ENCODE results near the gene PRRC2A. TPM values are rescaled to one million over a fixed set of nuclear protein-coding genes. Genes with fewer than 3 reads are reported as not detected.
A peak's percentile ranks its signal among the peaks of the same experiment; 100 is the strongest.

Gene PRRC2A
- total RNA-seq, 1 donor, result 68.0 TPM

DNA sequence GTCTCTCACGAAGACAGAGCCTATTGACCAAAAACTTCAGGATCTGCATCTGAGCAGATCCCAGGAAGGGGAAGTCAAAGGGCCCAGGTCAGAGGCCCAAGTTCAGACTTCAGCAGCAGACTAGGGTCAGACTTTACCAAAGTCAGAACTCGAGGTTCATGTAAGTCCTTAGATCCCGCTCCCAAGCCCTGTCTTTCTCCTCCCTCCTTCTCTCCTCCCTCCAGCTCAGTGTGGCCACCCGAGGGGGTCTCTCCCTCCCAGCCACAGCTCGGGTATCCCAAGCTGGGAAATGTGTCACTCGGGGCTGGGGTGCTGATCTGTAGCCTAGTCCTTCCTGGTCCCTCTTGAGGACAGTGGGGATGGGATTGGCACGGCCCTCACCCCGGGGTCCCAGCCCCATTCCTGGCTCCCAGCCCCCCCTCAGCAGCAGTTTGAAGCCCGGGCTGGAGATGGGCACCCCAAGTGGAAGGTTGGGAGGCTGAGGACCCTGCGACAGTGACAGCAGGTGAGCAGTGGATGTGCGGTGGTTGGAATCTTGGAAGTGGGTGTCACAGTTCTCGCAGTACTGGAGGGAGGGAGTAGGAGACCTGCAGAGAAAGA lies 41.7 kb downstream of the PRRC2A start:
- TF ChIP-seq, protein P1, sequence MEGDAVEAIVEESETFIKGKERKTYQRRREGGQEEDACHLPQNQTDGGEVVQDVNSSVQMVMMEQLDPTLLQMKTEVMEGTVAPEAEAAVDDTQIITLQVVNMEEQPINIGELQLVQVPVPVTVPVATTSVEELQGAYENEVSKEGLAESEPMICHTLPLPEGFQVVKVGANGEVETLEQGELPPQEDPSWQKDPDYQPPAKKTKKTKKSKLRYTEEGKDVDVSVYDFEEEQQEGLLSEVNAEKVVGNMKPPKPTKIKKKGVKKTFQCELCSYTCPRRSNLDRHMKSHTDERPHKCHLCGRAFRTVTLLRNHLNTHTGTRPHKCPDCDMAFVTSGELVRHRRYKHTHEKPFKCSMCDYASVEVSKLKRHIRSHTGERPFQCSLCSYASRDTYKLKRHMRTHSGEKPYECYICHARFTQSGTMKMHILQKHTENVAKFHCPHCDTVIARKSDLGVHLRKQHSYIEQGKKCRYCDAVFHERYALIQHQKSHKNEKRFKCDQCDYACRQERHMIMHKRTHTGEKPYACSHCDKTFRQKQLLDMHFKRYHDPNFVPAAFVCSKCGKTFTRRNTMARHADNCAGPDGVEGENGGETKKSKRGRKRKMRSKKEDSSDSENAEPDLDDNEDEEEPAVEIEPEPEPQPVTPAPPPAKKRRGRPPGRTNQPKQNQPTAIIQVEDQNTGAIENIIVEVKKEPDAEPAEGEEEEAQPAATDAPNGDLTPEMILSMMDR (IDR thresholded peaks at IDR 0.05; ENCODE audit: insufficient read depth, low read length), result no peak
- H3K4me3 ChIP-seq (ENCODE audit: low read depth, low read length), result no peak overlapping the region
- DNase-seq (ENCODE audit: low read depth), result no peak

DNA sequence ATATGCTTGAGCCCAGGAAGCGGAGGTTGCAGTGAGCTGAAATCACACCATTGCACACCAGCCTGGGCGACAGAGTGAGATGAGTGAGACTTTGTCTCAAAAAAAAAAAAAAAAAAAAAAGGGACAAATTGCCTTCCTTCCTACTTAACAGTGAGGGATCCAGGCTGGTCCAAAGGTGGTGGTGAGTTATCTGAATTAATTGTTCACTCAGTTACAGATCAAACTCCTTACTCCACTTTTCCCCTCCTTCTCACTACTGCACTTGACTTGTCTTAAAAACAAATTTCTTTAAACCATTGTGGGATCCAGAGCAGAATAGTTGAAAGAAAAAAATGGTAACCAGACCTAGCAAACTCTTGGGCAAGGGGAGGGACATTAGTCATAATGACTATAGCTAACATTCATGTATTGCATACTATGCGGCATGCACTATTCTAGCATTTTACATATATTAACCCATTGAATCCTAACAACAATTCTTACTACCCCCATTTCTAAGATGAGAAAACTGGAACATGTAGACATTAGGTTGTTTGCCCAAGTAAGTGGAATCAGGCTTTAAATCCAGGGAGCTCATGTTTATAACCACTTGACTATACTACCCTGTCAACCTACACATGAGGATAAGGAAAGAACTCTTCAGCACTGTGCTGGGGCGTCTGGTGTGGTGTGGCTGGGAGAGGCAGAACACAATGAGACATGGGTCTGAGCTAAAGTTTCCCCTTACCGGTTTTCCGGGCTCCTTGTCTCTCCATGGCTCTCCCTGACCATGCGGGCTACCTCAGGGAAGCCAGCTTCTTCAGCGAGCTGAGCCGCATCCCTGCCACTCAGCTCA lies 42.8 kb downstream of the PRRC2A start:
- H3K4me3 ChIP-seq (ENCODE audit: low read depth, low read length), result peak overlapping the region; percentile 94
- DNase-seq (ENCODE audit: low read depth), result peak; percentile 24
- TF ChIP-seq, protein P1 (IDR thresholded peaks at IDR 0.05; ENCODE audit: insufficient read depth, low read length), result no peak

DNA sequence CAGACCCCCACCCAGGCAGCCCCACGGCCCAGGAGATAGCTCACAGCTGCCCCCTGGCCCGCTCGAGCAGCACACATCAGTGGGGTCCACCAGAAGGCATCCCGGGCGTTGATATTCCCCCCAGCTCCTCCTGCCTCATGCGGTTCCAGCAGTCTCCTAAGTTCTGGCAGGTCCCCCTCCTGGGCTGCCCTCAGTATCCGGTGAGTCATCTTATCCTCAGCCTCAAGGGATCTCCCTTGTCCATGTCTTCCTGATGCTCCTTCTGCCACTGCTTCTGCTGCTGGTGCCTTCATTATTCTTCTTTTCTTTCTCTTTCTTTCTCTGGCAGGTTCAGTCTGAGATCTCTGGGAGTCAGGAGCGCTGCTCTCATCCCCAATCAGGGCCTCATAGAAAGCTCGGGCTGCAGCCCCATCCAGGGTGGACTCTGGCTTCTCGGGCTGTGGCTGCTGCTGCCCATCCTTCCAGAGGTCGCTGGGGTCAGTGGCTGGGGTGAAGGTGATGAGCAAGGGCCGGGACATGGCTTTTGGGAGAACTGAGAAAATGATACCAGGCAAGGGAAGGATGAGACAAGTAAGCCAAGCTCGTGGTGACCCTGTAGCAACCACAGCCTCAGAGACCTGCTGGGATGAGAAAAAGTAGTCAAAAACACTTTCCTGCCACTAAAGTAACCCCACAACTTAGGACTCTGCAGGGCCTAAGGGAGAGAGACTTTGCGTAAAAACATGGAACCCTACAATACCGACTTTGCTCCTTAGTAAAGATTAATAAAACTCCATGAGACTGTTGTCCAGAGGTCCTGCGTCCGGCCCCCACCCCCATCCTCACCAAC lies 43.7 kb downstream of the PRRC2A start:
- peak overlapping the region; percentile 94 for H3K4me3 ChIP-seq (ENCODE audit: low read depth, low read length)
- TF ChIP-seq, protein P1 (IDR thresholded peaks at IDR 0.05; ENCODE audit: insufficient read depth, low read length), result no peak
- DNase-seq (ENCODE audit: low read depth), result peak; percentile 71

DNA sequence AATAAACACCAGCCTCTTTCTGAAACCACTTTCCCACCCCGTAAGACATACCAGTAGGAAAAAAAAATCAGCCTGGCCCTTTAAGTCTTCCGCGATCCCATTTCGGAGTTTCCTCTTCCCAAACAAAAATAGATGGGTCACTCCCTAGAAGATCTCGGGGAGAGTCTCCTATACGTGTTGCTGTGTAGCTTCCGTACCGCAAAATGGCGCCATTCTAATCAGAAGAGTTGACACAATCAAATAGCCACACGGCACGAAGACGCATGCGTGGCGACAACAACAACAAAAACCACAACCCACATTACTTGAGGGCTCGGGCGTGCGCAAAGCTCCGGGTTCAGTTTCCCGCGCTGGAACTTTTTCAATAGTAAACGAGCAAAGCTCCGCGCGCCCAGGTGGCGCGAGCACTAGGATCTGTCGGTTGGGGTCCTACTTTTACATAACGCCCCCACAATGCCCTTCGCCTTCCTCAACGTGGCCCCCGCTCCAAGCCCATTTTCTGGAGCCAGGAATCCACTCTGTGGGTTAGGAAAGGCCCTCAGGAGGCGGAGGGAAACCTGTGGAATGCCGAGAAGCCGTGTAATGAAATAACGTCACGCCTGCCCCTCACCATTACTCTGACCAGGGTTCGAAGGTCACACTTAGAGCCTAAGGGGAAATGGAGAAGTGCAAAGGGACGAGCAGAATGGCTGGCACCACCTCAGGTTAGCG lies 44.4 kb downstream of the PRRC2A start, which contains the start of gene GPANK1:
Gene GPANK1, minus strand, starts transcription at position 208 of the 711 bp plus-strand sequence. CDS start 519 bp downstream, outside the sequence.
- peak within 1 kb of the TSS; percentile 94 for H3K4me3 ChIP-seq (ENCODE audit: low read depth, low read length)
- TF ChIP-seq, protein P1 (IDR thresholded peaks at IDR 0.05; ENCODE audit: insufficient read depth, low read length), result no peak
- DNase-seq (ENCODE audit: low read depth), result peak; percentile 95

DNA sequence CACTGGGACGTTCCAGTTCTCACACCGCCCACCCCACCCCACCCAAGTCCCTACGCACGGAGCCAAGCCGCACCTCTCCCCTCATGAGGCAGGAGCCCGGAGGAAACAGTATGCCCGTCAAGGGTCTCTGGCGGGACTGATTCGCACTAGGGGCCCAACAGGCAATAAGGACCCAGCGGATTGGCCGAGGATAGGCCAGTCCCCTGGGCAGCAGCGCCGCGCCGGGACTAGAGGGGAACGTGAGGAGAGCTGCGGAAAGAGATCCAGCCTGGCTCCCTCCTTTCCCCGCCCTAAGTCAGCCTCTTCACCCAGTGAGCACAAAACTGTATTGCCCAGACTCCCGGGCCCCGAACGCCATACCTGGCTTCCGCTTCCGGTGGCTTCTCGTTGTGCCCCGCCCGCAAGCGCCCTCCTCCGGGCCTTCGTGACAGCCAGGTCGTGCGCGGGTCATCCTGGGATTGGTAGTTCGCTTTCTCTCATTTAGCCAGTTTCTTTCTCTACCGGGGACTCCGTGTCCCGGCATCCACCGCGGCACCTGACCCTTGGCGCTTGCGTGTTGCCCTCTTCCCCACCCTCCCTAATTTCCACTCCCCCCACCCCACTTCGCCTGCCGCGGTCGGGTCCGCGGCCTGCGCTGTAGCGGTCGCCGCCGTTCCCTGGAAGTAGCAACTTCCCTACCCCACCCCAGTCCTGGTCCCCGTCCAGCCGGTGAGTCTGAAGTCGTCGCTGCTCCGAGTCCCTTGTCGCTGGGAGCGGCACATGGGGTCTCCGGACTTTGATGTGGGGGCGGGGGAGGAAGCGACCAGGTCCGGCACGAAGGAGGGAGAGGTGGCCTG lies 45.2 kb downstream of the PRRC2A start, which contains the start of gene CSNK2B:
Gene CSNK2B, plus strand, starts transcription at position 580 of the 836 bp plus-strand sequence. CDS start 752 bp downstream, outside the sequence.
- DNase-seq (ENCODE audit: low read depth), result peak; percentile 96
- peak within 1 kb of the TSS; percentile 94 for H3K4me3 ChIP-seq (ENCODE audit: low read depth, low read length)
- TF ChIP-seq, protein P1 (IDR thresholded peaks at IDR 0.05; ENCODE audit: insufficient read depth, low read length), result no peak
